Gastrocnemius medialis (tissue), 4 donors: Measurements from ENCODE around the gene PTPRCAP. TPM values are rescaled to one million over a fixed set of nuclear protein-coding genes. Genes with fewer than 3 reads are reported as not detected.
"Not testable (repeated sequence)": the region's sequence is repeated elsewhere in the genome, so short reads cannot be mapped to it uniquely, and the experiment has no call there.

Experiments
- ATAC-seq, 2 donors: fragments of 150-250 bp; one replicate each; pipeline ENCODE4 v1.9.1; 2016
- DNase-seq, 2 donors: peaks; one replicate each; pipeline ENCODE4 v3.0.0-alpha.2; 2019
- H3K27ac ChIP-seq, 4 donors: fragments of 200-600 bp; sonication (generic); 1 replicate in 1 of 4; 2 replicates in 3 of 4; pipeline ENCODE4 v1.5.1; 2016 to 2018; ENCODE audit warnings: mild to moderate bottlenecking in 2 of 4, moderate library complexity in 1 of 4
- H3K27me3 ChIP-seq, 3 donors: fragments of 200-600 bp; sonication (generic) in 2 of 3; 1 replicate in 1 of 3; 2 replicates in 2 of 3; pipeline versions ENCODE4 v1.5.1 to v1.6.0; 2016 to 2019; ENCODE audit warnings: mild to moderate bottlenecking in 1 of 3, moderate library complexity in 1 of 3
- H3K36me3 ChIP-seq, 2 donors: fragments of 200-600 bp; sonication (generic) in 1 of 2; one replicate each; pipeline ENCODE4 v1.5.1; 2017 to 2018
- H3K4me1 ChIP-seq, 2 donors: fragments of 200-600 bp; sonication (generic) in 1 of 2; one replicate each; pipeline ENCODE4 v1.5.1; 2016 to 2017; ENCODE audit warnings: mild to moderate bottlenecking in 2 of 2
- H3K4me3 ChIP-seq, 4 donors: fragments of 200-600 bp; sonication (generic) in 3 of 4; 1 replicate in 1 of 4; 2 replicates in 3 of 4; pipeline ENCODE4 v1.5.1; 2016 to 2019; ENCODE audit warnings: mild to moderate bottlenecking in 2 of 4
- H3K9me3 ChIP-seq, 3 donors: fragments of 200-600 bp; sonication (generic) in 2 of 3; 1 replicate in 1 of 3; 2 replicates in 2 of 3; pipeline ENCODE4 v1.5.1; 2016 to 2019
- CTCF ChIP-seq, 5 experiments: fragments of 450-650 bp in 3 of 5; fragments of 200-600 bp in 2 of 5; sonication (generic) in 2 of 5; IDR thresholded peaks in 4 of 5; conservative IDR thresholded peaks in 1 of 5; 1 replicate in 4 of 5; 2 replicates in 1 of 5; pipeline ENCODE4 v1.5.1; 2016 to 2019; ENCODE audit warnings: antibody characterized with exemption in 5 of 5, mild to moderate bottlenecking in 3 of 5, moderate library complexity in 3 of 5
- POLR2A ChIP-seq, 2 donors: fragments of 450-650 bp; IDR thresholded peaks; one replicate each; pipeline ENCODE4 v1.6.1; 2017; ENCODE audit warnings: antibody characterized with exemption in 2 of 2, mild to moderate bottlenecking in 2 of 2, moderate library complexity in 2 of 2
- in situ Hi-C, 4 donors: fragments of 200-750 bp; cut with MboI; loops; one replicate each; pipeline versions ENCODE4 v1.15.0 to v1.8.0; 2017; ENCODE audit warnings: low sequenced_read_pairs in 4 of 4
- intact Hi-C: fragments of 100-400 bp; cut with DNase I; formaldehyde crosslinking; loops from one replicate; pipeline ENCODE4 v1.15.1; 2023; ENCODE audit warnings: low total_unique reads
- total RNA-seq, 4 donors: library from RNA; depleted of rRNA; stranded (reverse); fragments of >200 nt; gene quantifications; one replicate each; pipeline versions ENCODE4 v1.1.0 to v1.2.3, GENCODE V29; 2016

The PTPRCAP gene
- total RNA-seq, 4 donors from 2014 or later, result 0.47 to 1.5 (median 1.3) TPM

- ATAC-seq, result no peak
- no peak for DNase-seq
- intact Hi-C loops, result loop anchor here (1.0 to 2.0 kb wide), 2 partner anchors 23 to 83 kb away; partner anchors contain the start of gene PPP1CA
- H3K4me3 ChIP-seq, result peak overlapping the region; percentile 64 to 70 (median 66)
- H3K36me3 ChIP-seq, result peaks cover 0 to 13% of the 10 kb centered on the region in 2 donors
- H3K4me1 ChIP-seq, result peaks cover 9 to 14% of the 10 kb centered on the region in 2 donors
- in situ Hi-C loops, result no loop called here
- peak overlapping the region in 1 of 4 donors; percentile 90 for H3K27ac ChIP-seq
- H3K9me3 ChIP-seq, result no peaks in the 10 kb centered on the region
- no peaks in the 10 kb centered on the region for H3K27me3 ChIP-seq
- no peak for TF ChIP-seq CTCF (IDR thresholded peaks at IDR 0.05 in 4 of 5, conservative IDR thresholded peaks at IDR 0.05 in 1 of 5)
- TF ChIP-seq POLR2A (IDR thresholded peaks at IDR 0.05), result no peak
Measured at GRCh38 chr11:67483831-67484665, 46.6 kb upstream of the PTPRCAP start.

- TF ChIP-seq POLR2A (IDR thresholded peaks at IDR 0.05) (peak; percentile 24 to 53), CTCF (IDR thresholded peaks at IDR 0.05 in 4 of 5, conservative IDR thresholded peaks at IDR 0.05 in 1 of 5) (peak in 2 of 5 experiments; percentile 24 to 25)
- in situ Hi-C loops, result no loop called here
- Histone ChIP-seq H3K9me3 (no peaks in the 10 kb centered on the region), H3K4me3 (peak within 1 kb of the TSS; percentile 64 to 70 (median 66)), H3K27ac (peak within 1 kb of the TSS; percentile 83 to 90 (median 86)), H3K4me1 (peaks cover 9 to 14% of the 10 kb centered on the region in 2 donors), H3K27me3 (no peaks in the 10 kb centered on the region), H3K36me3 (peaks cover 0 to 12% of the 10 kb centered on the region in 2 donors)
- DNase-seq (peak; percentile 96 to 98), ATAC-seq (peak; percentile 100)
- intact Hi-C loops, result loop anchor here (1.0 to 2.0 kb wide), 2 partner anchors 24 to 82 kb away; partner anchors contain the start of gene PPP1CA
Measured at GRCh38 chr11:67482827-67483798, 45.6 kb upstream of the PTPRCAP start, which contains the start of gene AIP. Gene AIP, plus strand, starts transcription at chr11:67483026. Its CDS starts 133 bp downstream, at chr11:67483159.

GRCh38 chr11:67482275-67482826, 44.9 kb upstream of the PTPRCAP start:
- no peak for DNase-seq
- in situ Hi-C loops (no loop called here), intact Hi-C loops (loop anchor here (2.0 kb wide), 1 partner anchor 24 kb away; no protein-coding TSS in a partner anchor)
- TF ChIP-seq POLR2A (IDR thresholded peaks at IDR 0.05) (no peak), CTCF (IDR thresholded peaks at IDR 0.05 in 4 of 5, conservative IDR thresholded peaks at IDR 0.05 in 1 of 5) (no peak)
- peak overlapping the region; percentile 83 to 90 (median 86) for H3K27ac ChIP-seq
- H3K4me1 ChIP-seq, result peaks cover 9 to 14% of the 10 kb centered on the region in 2 donors
- no peaks in the 10 kb centered on the region for H3K9me3 ChIP-seq
- peaks cover 0 to 5% of the 10 kb centered on the region in 2 donors for H3K36me3 ChIP-seq
- H3K4me3 ChIP-seq, result peak overlapping the region; percentile 64 to 70 (median 66)
- no peaks in the 10 kb centered on the region for H3K27me3 ChIP-seq
- peak; percentile 25 to 35 for ATAC-seq

- in situ Hi-C loops, result loop anchor here in 2 of 4 donors (10.0 kb wide), 1 partner anchor 83 kb away; the partner anchor contains the start of gene RAD9A (in 2 of the 2)
- H3K4me3 ChIP-seq, H3K9me3 ChIP-seq, H3K4me1 ChIP-seq, H3K27ac ChIP-seq, H3K36me3 ChIP-seq, intact Hi-C loops, DNase-seq, ATAC-seq, H3K27me3 ChIP-seq: not testable (repeated sequence)
Measured at GRCh38 chr11:67477344-67478050, 40.0 kb upstream of the PTPRCAP start.

DNA sequence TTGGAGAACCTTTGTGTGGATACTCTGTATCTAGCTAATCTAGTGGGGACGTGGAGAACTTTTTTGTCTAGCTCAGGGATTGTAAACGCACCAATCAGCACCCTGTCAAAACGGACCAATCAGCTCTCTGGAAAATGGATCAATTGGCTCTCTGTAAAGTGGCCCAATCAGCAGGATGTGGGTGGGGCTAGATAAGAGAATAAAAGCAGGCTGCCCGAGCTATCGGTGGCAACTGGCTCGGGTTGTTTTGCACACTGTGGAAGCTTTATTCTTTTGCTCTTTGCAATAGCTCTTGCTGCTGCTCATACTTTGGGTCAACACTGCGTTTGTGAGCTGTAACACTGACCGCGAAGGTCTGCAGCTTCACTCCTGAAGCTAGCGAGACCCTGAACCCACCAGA, 39.2 kb upstream of the PTPRCAP start:
- H3K27ac ChIP-seq, DNase-seq, H3K4me1 ChIP-seq, H3K4me3 ChIP-seq, ATAC-seq, H3K36me3 ChIP-seq, H3K27me3 ChIP-seq, intact Hi-C loops, H3K9me3 ChIP-seq: not testable (repeated sequence)
- in situ Hi-C loops, result loop anchor here in 2 of 4 donors (10.0 kb wide), 1 partner anchor 82 kb away; the partner anchor contains the start of gene RAD9A (in 2 of the 2)
